LNCAP (cell line): Measurements from ENCODE around the gene ANO2.

Experiments
- TF ChIP-seq, protein P1 (sequence below): fragments of 450-650 bp; IDR thresholded peaks from 2 replicates; pipeline ENCODE4 v1.5.1; 2017; ENCODE audit warnings: mild to moderate bottlenecking

The ANO2 gene

DNA sequence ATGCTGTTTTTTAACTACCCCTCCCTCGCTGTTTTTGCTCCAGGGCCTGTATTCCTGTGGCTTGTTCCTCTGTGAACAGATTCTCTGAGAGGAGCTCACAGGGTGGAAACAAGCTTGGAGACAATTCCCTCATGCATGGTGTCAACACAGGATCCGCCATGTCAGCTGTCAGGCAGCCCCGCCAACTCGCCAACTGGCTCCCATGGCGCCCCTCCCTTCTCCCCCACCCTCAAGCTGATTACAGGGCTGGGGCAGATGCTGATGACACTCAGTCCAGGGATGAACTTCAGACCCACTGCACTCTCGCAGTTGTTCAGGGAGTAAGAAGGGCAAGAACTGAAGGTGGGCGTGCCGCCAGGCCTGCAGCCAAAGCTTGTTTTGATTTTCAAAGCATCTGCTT lies 283.2 kb downstream of the ANO2 start:
- TF ChIP-seq, protein P1, sequence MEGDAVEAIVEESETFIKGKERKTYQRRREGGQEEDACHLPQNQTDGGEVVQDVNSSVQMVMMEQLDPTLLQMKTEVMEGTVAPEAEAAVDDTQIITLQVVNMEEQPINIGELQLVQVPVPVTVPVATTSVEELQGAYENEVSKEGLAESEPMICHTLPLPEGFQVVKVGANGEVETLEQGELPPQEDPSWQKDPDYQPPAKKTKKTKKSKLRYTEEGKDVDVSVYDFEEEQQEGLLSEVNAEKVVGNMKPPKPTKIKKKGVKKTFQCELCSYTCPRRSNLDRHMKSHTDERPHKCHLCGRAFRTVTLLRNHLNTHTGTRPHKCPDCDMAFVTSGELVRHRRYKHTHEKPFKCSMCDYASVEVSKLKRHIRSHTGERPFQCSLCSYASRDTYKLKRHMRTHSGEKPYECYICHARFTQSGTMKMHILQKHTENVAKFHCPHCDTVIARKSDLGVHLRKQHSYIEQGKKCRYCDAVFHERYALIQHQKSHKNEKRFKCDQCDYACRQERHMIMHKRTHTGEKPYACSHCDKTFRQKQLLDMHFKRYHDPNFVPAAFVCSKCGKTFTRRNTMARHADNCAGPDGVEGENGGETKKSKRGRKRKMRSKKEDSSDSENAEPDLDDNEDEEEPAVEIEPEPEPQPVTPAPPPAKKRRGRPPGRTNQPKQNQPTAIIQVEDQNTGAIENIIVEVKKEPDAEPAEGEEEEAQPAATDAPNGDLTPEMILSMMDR = no peak

GRCh38 chr12:5660238-5660637 lies 284.8 kb downstream of the ANO2 start:
- TF ChIP-seq, protein P1 = no peak

DNA sequence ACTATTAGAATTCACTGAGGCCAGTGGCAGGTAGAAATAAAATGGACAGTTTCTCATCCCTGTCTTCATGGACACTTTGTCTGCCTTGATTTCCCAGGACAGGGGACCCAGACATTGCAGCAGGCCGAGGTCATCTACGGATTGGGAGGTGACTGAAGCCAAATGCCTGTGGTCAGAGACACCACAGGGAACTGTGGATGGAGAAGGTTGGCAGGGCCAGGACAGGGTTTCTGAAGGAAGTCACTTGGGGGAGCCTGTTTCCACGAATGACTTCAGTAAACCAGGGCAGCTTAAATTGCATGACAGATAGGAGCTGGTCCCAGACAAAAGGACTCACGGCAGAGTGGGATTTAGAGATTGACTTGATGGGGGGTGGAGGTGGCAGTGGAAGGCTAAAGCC lies 288.2 kb downstream of the ANO2 start:
- TF ChIP-seq, protein P1 = no peak

DNA sequence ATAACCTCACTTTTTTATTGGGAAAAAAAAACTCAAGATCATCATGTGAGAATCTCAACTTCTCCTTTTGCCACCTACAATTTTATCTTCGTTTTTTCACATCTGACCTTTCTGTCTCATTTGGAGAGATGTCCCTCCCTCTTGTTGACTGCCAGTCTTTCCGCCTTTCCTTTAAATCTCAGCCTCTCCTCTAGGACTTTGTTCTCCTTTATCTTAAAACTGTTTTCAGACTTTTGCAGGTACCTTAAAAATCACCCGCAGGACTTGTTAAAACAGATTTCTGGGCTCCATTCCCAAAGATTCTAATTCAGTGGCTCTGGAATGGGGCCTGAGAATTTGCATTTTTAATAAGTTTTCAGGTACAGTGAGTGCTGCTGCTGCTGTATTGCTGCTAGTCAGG lies 289.9 kb downstream of the ANO2 start:
- TF ChIP-seq, protein P1 = no peak

DNA sequence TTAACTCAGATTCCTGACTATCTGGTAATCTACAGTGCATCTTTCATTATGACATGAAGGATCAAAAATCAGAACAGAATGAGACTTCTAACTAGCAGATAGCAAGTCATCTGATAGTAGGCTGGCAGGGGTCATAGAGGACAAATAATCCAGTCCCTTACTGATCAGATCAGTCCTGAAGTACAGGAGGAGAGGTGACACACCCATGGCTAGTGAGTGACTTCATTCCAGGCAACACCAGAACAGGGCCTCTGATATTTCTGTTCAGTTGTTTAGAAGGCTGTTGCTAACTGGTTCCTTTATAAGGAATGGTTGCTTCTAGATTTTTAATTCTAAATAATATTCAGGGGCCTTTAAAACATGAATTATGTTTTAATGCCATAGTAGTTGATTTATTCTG lies 291.0 kb downstream of the ANO2 start:
- TF ChIP-seq, protein P1 = no peak

DNA sequence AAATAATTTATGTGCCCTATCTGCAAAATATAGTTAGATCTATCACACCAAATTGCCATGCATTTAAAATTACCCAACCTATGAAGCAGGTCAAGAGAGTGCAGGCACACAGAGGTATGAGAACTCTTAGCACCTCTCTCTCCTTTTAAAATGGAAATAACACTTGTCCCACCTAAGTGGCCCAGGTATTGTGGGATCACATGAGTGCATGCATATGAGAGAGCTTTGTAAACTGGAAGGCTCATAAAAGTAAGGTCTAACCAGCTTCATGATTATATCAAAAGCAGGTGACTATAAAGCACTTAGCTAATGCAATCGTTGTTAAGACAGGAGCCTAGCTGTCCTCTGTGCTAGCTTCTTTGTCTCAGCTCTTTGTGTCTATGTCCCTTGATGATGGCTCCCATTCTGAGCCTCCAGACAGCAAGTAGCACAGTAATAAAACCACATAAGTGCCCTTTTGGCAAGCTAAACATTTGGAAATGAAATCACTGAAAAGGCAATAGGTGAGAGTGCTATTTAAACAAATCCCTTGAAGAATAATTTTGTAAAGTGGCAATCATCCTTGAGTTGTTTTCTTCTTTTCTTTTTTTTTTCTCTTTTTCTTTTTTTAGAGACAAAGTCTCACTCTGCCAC lies 294.1 kb downstream of the ANO2 start:
- TF ChIP-seq, protein P1 = no peak

DNA sequence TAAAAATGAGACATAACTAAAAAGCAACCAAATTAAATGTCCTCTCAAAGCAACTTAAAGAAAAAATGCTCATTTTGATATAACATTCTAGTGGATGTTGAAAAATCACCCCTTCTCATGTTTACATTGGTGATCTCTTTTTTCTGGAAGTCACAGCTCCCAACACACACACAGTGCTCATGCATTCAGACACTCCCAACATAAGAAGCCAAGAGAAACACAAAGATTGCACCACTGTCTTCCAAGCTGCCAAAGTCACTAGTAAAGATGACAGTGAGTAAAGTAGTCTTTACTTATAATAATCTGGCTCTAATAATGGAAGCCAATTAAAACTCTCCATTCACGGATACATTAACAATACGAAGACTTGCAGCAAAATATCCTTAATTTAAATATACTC lies 294.8 kb downstream of the ANO2 start:
- TF ChIP-seq, protein P1 = no peak
